H1 (cell line): Measurements from ENCODE around the gene MYO9A. TPM values are rescaled to one million over a fixed set of nuclear protein-coding genes. Genes with fewer than 3 reads are reported as not detected.

Experiments
- CTCF ChIA-PET: fragments of 300-600 bp; sonication (Branson Sonifier 250); formaldehyde crosslinking; loops from one replicate; lab custom pipeline; 2021; ENCODE audit not compliant: partially characterized antibody; lab: Charles Lee
- POLR2A ChIA-PET: fragments of 300-600 bp; sonication (Branson Sonifier 250); formaldehyde crosslinking; loops from one replicate; lab custom pipeline; 2021; ENCODE audit warnings: inconsistent platforms; ENCODE audit not compliant: partially characterized antibody; lab: Charles Lee
- DNase-seq, 2 experiments: peaks; one replicate each; pipeline versions ENCODE4 v3.0.0 to v3.0.0-alpha.2; 2010 to 2022; ENCODE audit warnings: low spot score in 2 of 2, low read depth in 1 of 2, mixed read lengths in 1 of 2
- FAIRE-seq: peaks from 2 replicates; lab custom pipeline; 2011; peaks lifted over from hg19 to GRCh38; lab: Jason Lieb, UNC
- H2AFZ ChIP-seq: 2 replicates; pipeline ENCODE4 v1.8.1; 2012; ENCODE audit warnings: low read length, inconsistent platforms
- H2AK5ac ChIP-seq: 2 replicates; pipeline ENCODE4 v1.6.1; 2013; ENCODE audit warnings: low read depth, low read length
- H2BK120ac ChIP-seq: replicated peaks from 2 replicates; pipeline ENCODE3; 2013; ENCODE audit warnings: low read depth, low read length, inconsistent platforms
- H2BK12ac ChIP-seq: 2 replicates; pipeline ENCODE4 v1.6.1; 2013; ENCODE audit warnings: low read depth, low read length
- H2BK15ac ChIP-seq: 2 replicates; pipeline ENCODE4 v1.6.1; 2013; ENCODE audit warnings: low read length
- H2BK20ac ChIP-seq: 2 replicates; pipeline ENCODE4 v1.6.1; 2013; ENCODE audit warnings: low read length
- H2BK5ac ChIP-seq: 2 replicates; pipeline ENCODE4 v1.6.1; 2013; ENCODE audit warnings: low read depth, low read length
- H3K14ac ChIP-seq: 2 replicates; pipeline ENCODE4 v1.6.1; 2013; ENCODE audit warnings: inconsistent platforms; ENCODE audit not compliant: insufficient read length
- H3K18ac ChIP-seq: 2 replicates; pipeline ENCODE4 v1.6.1; 2013; ENCODE audit warnings: low read length; ENCODE audit errors: extremely low read depth
- H3K23ac ChIP-seq: 2 replicates; pipeline ENCODE4 v1.6.1; 2013; ENCODE audit warnings: inconsistent platforms; ENCODE audit not compliant: insufficient read length
- H3K23me2 ChIP-seq: 2 replicates; pipeline ENCODE4 v1.6.1; 2013; ENCODE audit warnings: low read depth, low read length
- H3K27ac ChIP-seq: 2 replicates; pipeline ENCODE4 v1.6.1; 2011; ENCODE audit warnings: low read depth, low read length, inconsistent platforms
- H3K27me3 ChIP-seq, 4 experiments: replicated peaks in 1 of 4; 1 replicate in 1 of 4; 2 replicates in 3 of 4; pipeline versions ENCODE4 v1.6.1 to v1.8.1; 2011 to 2013; ENCODE audit warnings: low read length in 3 of 4, mild to moderate bottlenecking in 3 of 4, inconsistent platforms in 2 of 4, mixed read lengths in 2 of 4, moderate library complexity in 1 of 4; ENCODE audit not compliant: control insufficient read depth in 3 of 4, insufficient read depth in 3 of 4; ENCODE audit errors: extremely low read depth in 1 of 4
- H3K36me3 ChIP-seq, 4 experiments: 2 replicates each; pipeline versions ENCODE4 v1.6.1 to v1.8.1; 2011 to 2013; ENCODE audit warnings: mild to moderate bottlenecking in 4 of 4, low read length in 3 of 4, moderate library complexity in 2 of 4, control low read depth in 1 of 4, inconsistent platforms in 1 of 4; ENCODE audit not compliant: insufficient read depth in 4 of 4, control insufficient read depth in 2 of 4
- H3K4ac ChIP-seq: replicated peaks from 2 replicates; pipeline ENCODE3; 2013; ENCODE audit warnings: low read length, low read depth, mixed read lengths, inconsistent platforms; ENCODE audit not compliant: insufficient read length
- H3K4me1 ChIP-seq, 4 experiments: replicated peaks in 1 of 4; 1 replicate in 1 of 4; 2 replicates in 3 of 4; pipeline versions ENCODE4 v1.6.1 to v1.8.1; 2011 to 2013; ENCODE audit warnings: low read length in 3 of 4, inconsistent platforms in 2 of 4, mixed read lengths in 1 of 4; ENCODE audit not compliant: insufficient read depth in 4 of 4, control insufficient read depth in 3 of 4
- H3K4me2 ChIP-seq, 2 experiments: 2 replicates each; pipeline versions ENCODE4 v1.6.1 to v1.8.1; 2011 to 2013; ENCODE audit warnings: low read depth in 2 of 2, low read length in 2 of 2, control low read depth in 1 of 2, inconsistent platforms in 1 of 2, mild to moderate bottlenecking in 1 of 2; ENCODE audit not compliant: insufficient read depth in 1 of 2
- H3K4me3 ChIP-seq, 4 experiments: fragments of 200-600, 300-600 bp in 1 of 4; sonication (generic), shearing (Covaris generic), sonication (Bioruptor Twin) in 1 of 4; 2 replicates each; pipeline versions ENCODE4 v1.5.1 to v1.8.1; 2011 to 2016; ENCODE audit warnings: low read length in 4 of 4, low read depth in 3 of 4, control low read depth in 2 of 4, inconsistent platforms in 2 of 4, mild to moderate bottlenecking in 2 of 4, mixed read lengths in 1 of 4, moderate library complexity in 1 of 4; ENCODE audit not compliant: insufficient read depth in 2 of 4; ENCODE audit errors: extremely low read depth in 1 of 4
- H3K56ac ChIP-seq: replicated peaks from 2 replicates; pipeline ENCODE3; 2013; ENCODE audit warnings: low read depth, mild to moderate bottlenecking, mixed read lengths, low read length, inconsistent platforms; ENCODE audit not compliant: insufficient read length
- H3K79me1 ChIP-seq: 2 replicates; pipeline ENCODE4 v1.6.1; 2013; ENCODE audit warnings: low read depth, low read length, control low read depth
- H3K79me2 ChIP-seq, 2 experiments: 2 replicates each; pipeline versions ENCODE4 v1.6.1 to v1.8.1; 2012 to 2013; ENCODE audit warnings: low read length in 2 of 2, mild to moderate bottlenecking in 2 of 2, inconsistent platforms in 1 of 2; ENCODE audit not compliant: insufficient read depth in 2 of 2, control insufficient read depth in 1 of 2
- H3K9ac ChIP-seq, 4 experiments: replicated peaks in 1 of 4; 1 replicate in 1 of 4; 2 replicates in 3 of 4; pipeline versions ENCODE4 v1.6.1 to v1.8.1; 2011 to 2013; ENCODE audit warnings: low read depth in 3 of 4, low read length in 3 of 4, control low read depth in 2 of 4, mild to moderate bottlenecking in 2 of 4, moderate library complexity in 2 of 4, inconsistent platforms in 1 of 4; ENCODE audit errors: extremely low read depth in 1 of 4
- H3K9me3 ChIP-seq, 2 experiments: 2 replicates each; pipeline versions ENCODE4 v1.6.1 to v1.8.1; 2012 to 2013; ENCODE audit warnings: mild to moderate bottlenecking in 2 of 2, moderate library complexity in 2 of 2, control low read depth in 1 of 2, inconsistent platforms in 1 of 2, low read depth in 1 of 2, low read length in 1 of 2, mixed read lengths in 1 of 2; ENCODE audit not compliant: insufficient read depth in 2 of 2
- H4K20me1 ChIP-seq, 2 experiments: replicated peaks in 1 of 2; 2 replicates each; pipeline versions ENCODE3 to v1.8.1; 2011 to 2013; ENCODE audit warnings: inconsistent platforms in 2 of 2, low read length in 2 of 2, mild to moderate bottlenecking in 1 of 2; ENCODE audit not compliant: insufficient read depth in 2 of 2, control insufficient read depth in 1 of 2
- H4K5ac ChIP-seq: 2 replicates; pipeline ENCODE4 v1.6.1; 2013; ENCODE audit warnings: low read length, low read depth, mixed read lengths, inconsistent platforms; ENCODE audit not compliant: insufficient read length
- H4K8ac ChIP-seq: 2 replicates; pipeline ENCODE4 v1.8.0; 2013; ENCODE audit warnings: mild to moderate bottlenecking, moderate library complexity, low read length, inconsistent platforms; ENCODE audit not compliant: insufficient read depth; ENCODE audit errors: extremely low read depth
- H4K91ac ChIP-seq: replicated peaks from 2 replicates; pipeline ENCODE3; 2013; ENCODE audit warnings: low read length, mixed read lengths, inconsistent platforms; ENCODE audit not compliant: insufficient read length
- polyA plus RNA-seq, 7 experiments: library from polyadenylated mRNA; depleted of rRNA in 3 of 7; stranded (reverse) in 5 of 7; unstranded in 2 of 7; fragments of >200 nt in 5 of 7; fragments of 200-250 nt in 2 of 7; gene quantifications; 1 replicate in 5 of 7; 2 replicates in 1 of 7; 4 replicates in 1 of 7; pipeline versions ENCODE4 v1.2.1 to v1.2.3, GENCODE V29; 2011 to 2013; ENCODE audit warnings: missing spikeins in 2 of 7, mixed read lengths in 2 of 7
- total RNA-seq: library from RNA; stranded (reverse); fragmentation: NEBNext Ultra II Directional; extraction: Animal tissue kit (Norgen Biotek cat#: 25700); gene quantifications from 2 replicates; pipeline ENCODE4 v1.2.1, GENCODE V29; 2021
- TF ChIP-seq, protein P1 (sequence below): fragments of 300-600 bp; sonication (generic); IDR thresholded peaks from 2 replicates; pipeline ENCODE4 v1.7.1; 2012; ENCODE audit warnings: low read length, moderate library complexity, mild to moderate bottlenecking, inconsistent platforms; ENCODE audit not compliant: insufficient replicate concordance

The MYO9A gene
- total and polyA plus RNA-seq, 2 of the 8 experiments (the other 6 are each of a cell fraction or from before 2014, with no cell fraction given) = 3.9 to 26.0 TPM

- H3K79me2 ChIP-seq = no peaks in the 10 kb centered on the region
- H2BK5ac ChIP-seq = no peak overlapping the region
- no peaks in the 10 kb centered on the region for H3K4me1 ChIP-seq
- H3K4me3 ChIP-seq = no peak overlapping the region
- H2BK15ac ChIP-seq = no peak overlapping the region
- no peaks in the 10 kb centered on the region; a peak in 1 of 8 replicates for H3K36me3 ChIP-seq
- no peaks in the 10 kb centered on the region for H3K79me1 ChIP-seq
- H3K4ac ChIP-seq = no peak overlapping the region
- no peak overlapping the region for H3K56ac ChIP-seq
- H2AK5ac ChIP-seq = no peak overlapping the region
- no peak overlapping the region for H4K91ac ChIP-seq
- no peak overlapping the region for H2BK20ac ChIP-seq
- ChIA-PET POLR2A (no interaction called here), CTCF (interaction anchor here (0.6 to 2.5 kb wide), 3 partner anchors 9 to 649 kb away, joined by 3 to 14 read pairs (median 3); no protein-coding TSS in a partner anchor)
- H2BK12ac ChIP-seq = no peak overlapping the region
- H2BK120ac ChIP-seq = no peak overlapping the region
- no peak overlapping the region for H3K9ac ChIP-seq
- no peak overlapping the region for H3K4me2 ChIP-seq
- H3K9me3 ChIP-seq = no peaks in the 10 kb centered on the region
- H3K14ac ChIP-seq = no peak overlapping the region
- no peak overlapping the region for H3K18ac ChIP-seq
- H4K20me1 ChIP-seq = no peaks in the 10 kb centered on the region
- DNase-seq = no peak
- H3K23ac ChIP-seq = no peak overlapping the region
- no peak overlapping the region for H2AFZ ChIP-seq
- no peak for FAIRE-seq
- H3K27ac ChIP-seq = no peak overlapping the region
- H4K5ac ChIP-seq = no peak overlapping the region
- no peaks in the 10 kb centered on the region for H3K27me3 ChIP-seq
- no peaks in the 10 kb centered on the region for H3K23me2 ChIP-seq
- H4K8ac ChIP-seq = no peak overlapping the region
- TF ChIP-seq, protein P1, sequence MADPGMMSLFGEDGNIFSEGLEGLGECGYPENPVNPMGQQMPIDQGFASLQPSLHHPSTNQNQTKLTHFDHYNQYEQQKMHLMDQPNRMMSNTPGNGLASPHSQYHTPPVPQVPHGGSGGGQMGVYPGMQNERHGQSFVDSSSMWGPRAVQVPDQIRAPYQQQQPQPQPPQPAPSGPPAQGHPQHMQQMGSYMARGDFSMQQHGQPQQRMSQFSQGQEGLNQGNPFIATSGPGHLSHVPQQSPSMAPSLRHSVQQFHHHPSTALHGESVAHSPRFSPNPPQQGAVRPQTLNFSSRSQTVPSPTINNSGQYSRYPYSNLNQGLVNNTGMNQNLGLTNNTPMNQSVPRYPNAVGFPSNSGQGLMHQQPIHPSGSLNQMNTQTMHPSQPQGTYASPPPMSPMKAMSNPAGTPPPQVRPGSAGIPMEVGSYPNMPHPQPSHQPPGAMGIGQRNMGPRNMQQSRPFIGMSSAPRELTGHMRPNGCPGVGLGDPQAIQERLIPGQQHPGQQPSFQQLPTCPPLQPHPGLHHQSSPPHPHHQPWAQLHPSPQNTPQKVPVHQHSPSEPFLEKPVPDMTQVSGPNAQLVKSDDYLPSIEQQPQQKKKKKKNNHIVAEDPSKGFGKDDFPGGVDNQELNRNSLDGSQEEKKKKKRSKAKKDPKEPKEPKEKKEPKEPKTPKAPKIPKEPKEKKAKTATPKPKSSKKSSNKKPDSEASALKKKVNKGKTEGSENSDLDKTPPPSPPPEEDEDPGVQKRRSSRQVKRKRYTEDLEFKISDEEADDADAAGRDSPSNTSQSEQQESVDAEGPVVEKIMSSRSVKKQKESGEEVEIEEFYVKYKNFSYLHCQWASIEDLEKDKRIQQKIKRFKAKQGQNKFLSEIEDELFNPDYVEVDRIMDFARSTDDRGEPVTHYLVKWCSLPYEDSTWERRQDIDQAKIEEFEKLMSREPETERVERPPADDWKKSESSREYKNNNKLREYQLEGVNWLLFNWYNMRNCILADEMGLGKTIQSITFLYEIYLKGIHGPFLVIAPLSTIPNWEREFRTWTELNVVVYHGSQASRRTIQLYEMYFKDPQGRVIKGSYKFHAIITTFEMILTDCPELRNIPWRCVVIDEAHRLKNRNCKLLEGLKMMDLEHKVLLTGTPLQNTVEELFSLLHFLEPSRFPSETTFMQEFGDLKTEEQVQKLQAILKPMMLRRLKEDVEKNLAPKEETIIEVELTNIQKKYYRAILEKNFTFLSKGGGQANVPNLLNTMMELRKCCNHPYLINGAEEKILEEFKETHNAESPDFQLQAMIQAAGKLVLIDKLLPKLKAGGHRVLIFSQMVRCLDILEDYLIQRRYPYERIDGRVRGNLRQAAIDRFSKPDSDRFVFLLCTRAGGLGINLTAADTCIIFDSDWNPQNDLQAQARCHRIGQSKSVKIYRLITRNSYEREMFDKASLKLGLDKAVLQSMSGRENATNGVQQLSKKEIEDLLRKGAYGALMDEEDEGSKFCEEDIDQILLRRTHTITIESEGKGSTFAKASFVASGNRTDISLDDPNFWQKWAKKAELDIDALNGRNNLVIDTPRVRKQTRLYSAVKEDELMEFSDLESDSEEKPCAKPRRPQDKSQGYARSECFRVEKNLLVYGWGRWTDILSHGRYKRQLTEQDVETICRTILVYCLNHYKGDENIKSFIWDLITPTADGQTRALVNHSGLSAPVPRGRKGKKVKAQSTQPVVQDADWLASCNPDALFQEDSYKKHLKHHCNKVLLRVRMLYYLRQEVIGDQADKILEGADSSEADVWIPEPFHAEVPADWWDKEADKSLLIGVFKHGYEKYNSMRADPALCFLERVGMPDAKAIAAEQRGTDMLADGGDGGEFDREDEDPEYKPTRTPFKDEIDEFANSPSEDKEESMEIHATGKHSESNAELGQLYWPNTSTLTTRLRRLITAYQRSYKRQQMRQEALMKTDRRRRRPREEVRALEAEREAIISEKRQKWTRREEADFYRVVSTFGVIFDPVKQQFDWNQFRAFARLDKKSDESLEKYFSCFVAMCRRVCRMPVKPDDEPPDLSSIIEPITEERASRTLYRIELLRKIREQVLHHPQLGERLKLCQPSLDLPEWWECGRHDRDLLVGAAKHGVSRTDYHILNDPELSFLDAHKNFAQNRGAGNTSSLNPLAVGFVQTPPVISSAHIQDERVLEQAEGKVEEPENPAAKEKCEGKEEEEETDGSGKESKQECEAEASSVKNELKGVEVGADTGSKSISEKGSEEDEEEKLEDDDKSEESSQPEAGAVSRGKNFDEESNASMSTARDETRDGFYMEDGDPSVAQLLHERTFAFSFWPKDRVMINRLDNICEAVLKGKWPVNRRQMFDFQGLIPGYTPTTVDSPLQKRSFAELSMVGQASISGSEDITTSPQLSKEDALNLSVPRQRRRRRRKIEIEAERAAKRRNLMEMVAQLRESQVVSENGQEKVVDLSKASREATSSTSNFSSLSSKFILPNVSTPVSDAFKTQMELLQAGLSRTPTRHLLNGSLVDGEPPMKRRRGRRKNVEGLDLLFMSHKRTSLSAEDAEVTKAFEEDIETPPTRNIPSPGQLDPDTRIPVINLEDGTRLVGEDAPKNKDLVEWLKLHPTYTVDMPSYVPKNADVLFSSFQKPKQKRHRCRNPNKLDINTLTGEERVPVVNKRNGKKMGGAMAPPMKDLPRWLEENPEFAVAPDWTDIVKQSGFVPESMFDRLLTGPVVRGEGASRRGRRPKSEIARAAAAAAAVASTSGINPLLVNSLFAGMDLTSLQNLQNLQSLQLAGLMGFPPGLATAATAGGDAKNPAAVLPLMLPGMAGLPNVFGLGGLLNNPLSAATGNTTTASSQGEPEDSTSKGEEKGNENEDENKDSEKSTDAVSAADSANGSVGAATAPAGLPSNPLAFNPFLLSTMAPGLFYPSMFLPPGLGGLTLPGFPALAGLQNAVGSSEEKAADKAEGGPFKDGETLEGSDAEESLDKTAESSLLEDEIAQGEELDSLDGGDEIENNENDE = no peak
Observed at GRCh38 chr15:72146934-72147333, 29.0 kb upstream of the MYO9A start.
